IgD-negative memory B cell (primary cell): ENCODE data around the gene FERMT3. TPM values are rescaled to one million over a fixed set of nuclear protein-coding genes. Genes with fewer than 3 reads are reported as not detected.

Experiments used
- H3K27ac Mint-ChIP-seq, 3 donors: one replicate each; pipeline ENCODE4 v1.8.0; 2020 to 2022; ENCODE audit warnings: mild to moderate bottlenecking in 3 of 3, mixed read lengths in 3 of 3, moderate library complexity in 1 of 3
- H3K27me3 Mint-ChIP-seq: one replicate; pipeline ENCODE4 v1.8.0; 2021; ENCODE audit warnings: mixed read lengths
- H3K36me3 Mint-ChIP-seq: one replicate; pipeline ENCODE4 v1.8.0; 2020; ENCODE audit warnings: mild to moderate bottlenecking, mixed read lengths
- H3K4me1 Mint-ChIP-seq, 3 donors: one replicate each; pipeline ENCODE4 v1.8.0; 2020 to 2022; ENCODE audit warnings: mixed read lengths in 3 of 3, mild to moderate bottlenecking in 1 of 3
- H3K4me3 Mint-ChIP-seq, 4 donors: one replicate each; pipeline ENCODE4 v1.8.0; 2020 to 2022; ENCODE audit warnings: mild to moderate bottlenecking in 4 of 4, mixed read lengths in 4 of 4, moderate library complexity in 3 of 4
- H3K9me3 Mint-ChIP-seq, 3 donors: one replicate each; pipeline ENCODE4 v1.8.0; 2020 to 2021; ENCODE audit warnings: mixed read lengths in 3 of 3, mild to moderate bottlenecking in 1 of 3
- polyA plus RNA-seq: library from polyadenylated mRNA; unstranded; fragments of 300-500 nt; fragmentation: Illumina TruSeq; gene quantifications from one replicate; pipeline ENCODE4 v1.2.3, GENCODE V29; 2021

The FERMT3 gene
- polyA plus RNA-seq, 1 donor from 2014 or later = 149 TPM

- H3K9me3 Mint-ChIP-seq = no peaks in the 10 kb centered on the region
- no peak overlapping the region for H3K27ac Mint-ChIP-seq
- H3K4me3 Mint-ChIP-seq = no peak overlapping the region
Observed at GRCh38 chr11:64262271-64263002, 55.9 kb downstream of the FERMT3 start.

DNA sequence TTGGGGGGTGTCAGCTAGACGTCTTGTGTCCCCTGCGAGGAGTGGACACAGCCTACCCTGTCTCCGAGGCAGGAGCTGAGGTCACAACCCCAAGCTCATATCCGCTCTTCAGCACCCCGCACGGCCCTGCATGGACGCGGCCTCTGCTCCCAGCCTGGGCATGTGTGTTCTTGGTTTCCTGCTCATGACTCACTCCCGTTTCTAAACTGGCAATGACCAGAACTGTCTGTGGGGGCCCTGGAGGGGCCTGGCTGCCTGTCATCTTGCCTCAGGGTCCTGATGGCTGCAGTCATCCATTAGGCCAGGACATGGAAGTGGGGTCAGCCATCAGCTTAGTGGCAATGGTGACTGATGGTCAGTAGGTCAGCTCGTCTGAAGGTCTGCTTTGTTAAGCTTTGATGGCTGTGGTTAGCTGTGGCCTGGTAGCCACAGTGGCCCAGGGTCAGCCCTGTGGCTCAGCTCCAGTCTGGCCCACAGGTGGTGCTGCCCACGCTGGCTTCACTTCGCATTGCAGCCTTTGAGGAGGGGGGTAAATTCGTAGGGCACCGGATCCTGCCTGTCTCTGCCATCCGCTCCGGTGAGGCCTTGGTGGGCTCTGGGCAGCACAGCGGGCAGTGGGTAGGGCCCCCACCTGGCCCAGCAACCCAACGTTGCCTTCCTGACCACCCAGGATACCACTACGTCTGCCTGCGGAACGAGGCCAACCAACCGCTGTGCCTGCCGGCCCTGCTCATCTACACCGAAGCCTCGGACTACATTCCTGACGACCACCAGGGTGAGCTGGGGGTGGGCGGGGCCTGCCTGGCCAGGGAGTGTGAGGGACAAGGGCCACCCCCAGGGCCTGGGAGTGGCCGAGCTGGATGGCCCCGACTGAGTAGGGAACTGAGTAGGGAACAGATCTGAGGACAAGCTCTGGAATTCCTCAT lies 56.8 kb downstream of the FERMT3 start:
- Mint-ChIP-seq H3K36me3 (peaks cover 2% of the 10 kb centered on the region), H3K27ac (no peak overlapping the region), H3K9me3 (no peaks in the 10 kb centered on the region), H3K4me3 (peak overlapping the region in 1 of 4 donors; percentile 43), H3K4me1 (peaks cover 0 to 9% (median 7%) of the 10 kb centered on the region in 3 donors), H3K27me3 (no peaks in the 10 kb centered on the region)

More at GRCh38 chr11:64262271-64263002, 55.9 kb downstream of the FERMT3 start:
- Mint-ChIP-seq H3K36me3 (peaks cover 2% of the 10 kb centered on the region), H3K4me1 (peaks cover 0 to 7% (median 3%) of the 10 kb centered on the region in 3 donors), H3K27me3 (no peaks in the 10 kb centered on the region)

DNA sequence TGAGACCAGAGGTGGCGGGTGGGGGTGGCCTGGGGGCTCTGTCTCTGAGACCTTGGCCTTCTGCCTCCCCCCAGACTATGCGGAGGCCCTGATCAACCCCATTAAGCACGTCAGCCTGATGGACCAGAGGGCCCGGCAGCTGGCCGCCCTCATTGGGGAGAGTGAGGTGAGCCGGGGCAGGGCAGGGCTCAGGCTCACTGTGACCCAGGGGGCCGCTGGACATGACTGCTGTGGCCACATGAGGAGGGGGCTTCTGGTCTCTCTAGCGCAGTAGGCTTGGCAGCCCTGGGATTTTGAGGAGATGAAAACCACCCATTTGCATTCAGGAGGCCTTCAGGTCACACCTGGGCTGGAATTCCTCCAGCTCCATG lies 57.4 kb downstream of the FERMT3 start:
- peaks cover 2% of the 10 kb centered on the region for H3K36me3 Mint-ChIP-seq
- no peak overlapping the region for H3K4me3 Mint-ChIP-seq
- H3K9me3 Mint-ChIP-seq = no peaks in the 10 kb centered on the region
- no peaks in the 10 kb centered on the region for H3K27me3 Mint-ChIP-seq
- peaks cover 3 to 12% (median 10%) of the 10 kb centered on the region in 3 donors for H3K4me1 Mint-ChIP-seq
- no peak overlapping the region for H3K27ac Mint-ChIP-seq

- Mint-ChIP-seq H3K4me1 (peaks cover 7 to 14% (median 9%) of the 10 kb centered on the region in 3 donors), H3K9me3 (no peaks in the 10 kb centered on the region), H3K27ac (no peak overlapping the region), H3K4me3 (no peak overlapping the region), H3K36me3 (peaks cover 3% of the 10 kb centered on the region), H3K27me3 (no peaks in the 10 kb centered on the region)
Observed at GRCh38 chr11:64264371-64264852, 57.9 kb downstream of the FERMT3 start.

- Mint-ChIP-seq H3K36me3 (peaks cover 3% of the 10 kb centered on the region), H3K4me1 (peaks cover 9 to 13% (median 12%) of the 10 kb centered on the region in 3 donors), H3K27me3 (no peaks in the 10 kb centered on the region), H3K9me3 (no peaks in the 10 kb centered on the region), H3K4me3 (peak overlapping the region in 2 of 4 donors; percentile 25 to 43), H3K27ac (peak overlapping the region in 1 of 3 donors; percentile 32)
Observed at GRCh38 chr11:64265176-64266160, 58.9 kb downstream of the FERMT3 start.

DNA sequence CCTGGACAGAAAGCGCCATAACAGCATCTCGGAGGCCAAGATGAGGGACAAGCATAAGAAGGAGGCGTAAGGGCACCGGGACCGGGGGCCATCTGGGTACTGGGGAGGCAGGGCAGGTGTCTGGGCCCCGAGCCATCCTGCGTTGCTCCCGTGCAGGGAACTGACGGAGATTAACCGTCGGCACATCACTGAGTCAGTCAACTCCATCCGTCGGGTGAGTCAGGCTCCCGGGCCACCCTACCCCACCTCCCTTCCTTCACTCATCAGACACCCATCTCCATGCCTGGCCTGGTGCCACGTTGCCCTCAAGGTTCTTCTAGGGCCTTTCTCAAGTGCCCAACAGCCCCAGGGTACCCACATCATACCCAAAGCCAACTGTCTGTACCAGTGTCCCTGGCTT lies 59.8 kb downstream of the FERMT3 start:
- no peaks in the 10 kb centered on the region for H3K27me3 Mint-ChIP-seq
- H3K4me3 Mint-ChIP-seq = peak overlapping the region in 2 of 4 donors; percentile 43 to 84
- peaks cover 9 to 13% (median 12%) of the 10 kb centered on the region in 3 donors for H3K4me1 Mint-ChIP-seq
- H3K36me3 Mint-ChIP-seq = peaks cover 3% of the 10 kb centered on the region
- H3K27ac Mint-ChIP-seq = peak overlapping the region in 1 of 3 donors; percentile 45
- no peaks in the 10 kb centered on the region for H3K9me3 Mint-ChIP-seq

- Mint-ChIP-seq H3K9me3 (no peaks in the 10 kb centered on the region), H3K36me3 (peaks cover 3% of the 10 kb centered on the region), H3K27ac (peak overlapping the region in 2 of 3 donors; percentile 62 to 99), H3K4me3 (peak overlapping the region in 1 of 4 donors; percentile 98), H3K27me3 (no peaks in the 10 kb centered on the region), H3K4me1 (peaks cover 13% of the 10 kb centered on the region in 3 donors)
Observed at GRCh38 chr11:64267207-64267945, 60.9 kb downstream of the FERMT3 start.

DNA sequence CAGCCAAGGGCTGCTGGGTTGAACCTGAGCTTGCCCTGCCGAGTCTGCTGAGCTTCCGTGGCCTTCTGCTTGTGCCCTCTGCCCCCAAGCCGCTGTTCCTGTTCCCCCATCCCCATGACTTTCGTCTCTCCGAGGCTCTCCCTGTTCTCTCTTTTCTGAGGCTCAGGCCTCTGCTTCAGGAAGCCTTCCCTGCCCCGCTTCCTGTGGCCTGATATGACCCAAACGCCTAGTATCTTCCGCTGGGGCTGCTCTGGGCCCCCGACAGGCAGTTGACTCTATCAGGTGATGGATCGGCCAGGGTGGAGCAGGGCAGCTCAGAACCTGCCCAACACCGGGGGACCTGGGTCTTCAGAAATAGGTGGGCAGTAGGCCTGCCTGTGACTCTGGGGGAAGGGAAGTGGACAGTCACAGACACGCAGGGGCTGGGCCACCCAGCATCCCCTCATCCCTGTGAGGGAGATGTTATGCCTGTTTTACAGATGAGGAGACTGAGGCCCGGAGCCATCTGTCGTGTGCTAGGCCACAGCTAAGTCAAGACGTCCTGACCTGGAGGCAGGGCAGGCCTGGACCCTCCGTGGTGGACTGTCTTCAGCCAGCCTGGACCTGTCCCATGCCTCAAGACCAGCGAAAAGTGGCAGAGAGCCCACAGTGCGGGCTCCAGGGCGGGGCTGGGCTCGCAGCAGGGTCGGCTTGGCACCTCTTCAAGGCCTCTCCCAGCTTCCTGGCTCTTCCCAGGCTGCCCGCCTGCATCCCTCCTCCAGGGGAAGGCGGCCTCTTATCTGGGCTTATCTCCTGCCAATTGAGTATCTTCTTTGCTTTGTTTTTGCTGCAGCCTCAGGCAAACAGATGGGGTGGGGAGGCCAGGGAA lies 61.7 kb downstream of the FERMT3 start:
- Mint-ChIP-seq H3K36me3 (peaks cover 1% of the 10 kb centered on the region), H3K4me1 (peaks cover 13 to 16% (median 13%) of the 10 kb centered on the region in 3 donors), H3K27ac (peak overlapping the region in 2 of 3 donors; percentile 99), H3K4me3 (peak overlapping the region; percentile 98 to 100 (median 98)), H3K27me3 (no peaks in the 10 kb centered on the region), H3K9me3 (no peaks in the 10 kb centered on the region)

- Mint-ChIP-seq H3K4me1 (peaks cover 13 to 16% (median 13%) of the 10 kb centered on the region in 3 donors), H3K4me3 (peak overlapping the region; percentile 98 to 100 (median 98)), H3K9me3 (no peaks in the 10 kb centered on the region), H3K36me3 (peaks cover 1% of the 10 kb centered on the region), H3K27me3 (no peaks in the 10 kb centered on the region), H3K27ac (peak overlapping the region; percentile 99)
Observed at GRCh38 chr11:64268893-64269539, 62.5 kb downstream of the FERMT3 start.

DNA sequence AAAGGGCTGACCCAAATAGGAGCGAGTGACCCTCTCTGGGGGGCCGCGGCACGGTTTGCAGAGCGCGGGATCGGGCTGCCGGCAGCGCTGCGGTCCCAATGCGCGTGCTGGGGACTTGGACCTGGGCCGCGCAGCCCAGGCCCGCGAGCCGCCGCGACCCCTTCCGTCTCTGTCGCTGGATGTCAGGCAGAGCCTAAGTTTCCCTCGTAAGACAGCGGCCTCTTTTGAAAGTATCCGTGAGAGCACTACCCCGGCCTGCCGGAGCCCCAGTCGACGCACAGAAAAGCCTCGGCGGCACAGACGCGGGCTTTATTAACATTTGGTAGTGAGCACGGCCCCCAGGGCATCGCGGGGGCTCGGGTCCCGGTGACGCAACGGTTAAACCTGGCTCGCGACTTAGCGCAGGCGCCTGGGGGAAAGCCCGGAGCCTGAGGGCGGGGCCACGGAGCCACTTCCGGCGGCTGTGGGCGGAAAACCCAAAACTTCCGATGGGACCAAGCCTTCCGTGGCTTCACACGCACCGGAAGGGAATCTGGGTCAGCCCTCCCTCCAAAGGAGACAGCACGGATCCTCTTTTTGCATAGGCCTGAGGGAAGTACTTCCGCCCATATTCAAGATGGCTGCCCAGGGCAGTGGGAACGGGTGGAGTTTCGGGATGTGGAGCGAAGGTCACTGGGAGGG lies 63.2 kb downstream of the FERMT3 start:
- peaks cover 13 to 16% (median 13%) of the 10 kb centered on the region in 3 donors for H3K4me1 Mint-ChIP-seq

More for the DNA sequence above, 63.2 kb downstream of the FERMT3 start:
- Mint-ChIP-seq H3K27ac (peak overlapping the region; percentile 99), H3K9me3 (no peaks in the 10 kb centered on the region), H3K36me3 (peaks cover 1% of the 10 kb centered on the region), H3K27me3 (no peaks in the 10 kb centered on the region), H3K4me3 (peak overlapping the region; percentile 98 to 100 (median 98))
